Measurements from ENCODE around the gene KANK3. TPM values are rescaled to one million over a fixed set of nuclear protein-coding genes. Genes with fewer than 3 reads are reported as not detected.

The KANK3 gene
- polyA plus RNA-seq, 2 of the 4 experiments (the other 2 are of a cell fraction) = 1.0 to 1.5 TPM

DNA sequence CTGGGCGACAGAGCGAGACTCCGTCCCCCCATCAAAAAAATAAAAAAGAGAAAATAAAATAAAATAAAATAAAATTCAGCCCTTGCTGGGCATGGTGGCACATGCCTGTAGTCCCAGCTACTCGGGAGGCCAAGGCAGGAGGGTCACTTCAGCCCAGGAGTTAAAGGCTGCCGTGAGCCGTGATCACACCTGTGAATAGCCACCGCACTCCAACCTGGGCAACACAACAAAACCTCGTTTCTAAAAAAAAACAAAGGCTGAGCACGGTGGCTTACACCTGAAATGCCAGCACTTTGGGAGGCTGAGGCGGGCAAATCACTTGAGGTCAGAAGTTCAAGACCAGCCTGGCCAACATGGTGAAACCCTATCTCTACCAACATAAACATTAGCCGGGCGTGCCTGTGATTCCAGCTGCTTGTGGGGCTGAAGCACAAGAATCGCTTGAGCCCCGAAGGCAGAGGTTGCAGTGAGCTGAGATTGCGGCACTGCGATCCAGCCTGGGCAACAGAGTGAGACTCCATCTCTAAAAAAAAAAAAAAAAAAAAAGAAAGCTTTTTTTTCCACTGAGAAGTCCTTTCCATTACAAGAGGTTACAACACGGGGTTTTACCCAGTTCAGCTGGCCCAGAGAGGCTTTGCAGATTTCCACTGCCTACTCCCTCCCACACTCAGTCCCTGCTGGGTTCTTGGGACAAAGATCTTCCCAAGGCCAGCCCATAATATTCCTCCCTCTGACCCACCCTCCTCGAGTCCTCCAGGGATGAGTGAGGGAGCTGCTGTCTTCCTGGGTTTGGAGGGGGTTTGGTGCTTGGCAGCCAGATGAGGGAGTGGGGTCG is 27.3 kb upstream of the KANK3 start:
- Histone ChIP-seq H3K4me3 (no peak overlapping the region), H3K4me2 (no peak overlapping the region; the same call in 2 of the 3 replicates), H3K9me3 (no peaks in the 10 kb centered on the region), H3K27ac (peak overlapping the region in 1 of 2 experiments; percentile 39; a peak in 1 of 6 replicates), H3K4me1 (peaks cover 41% of the 10 kb centered on the region)
- FAIRE-seq (no peak), ATAC-seq (no peak; a peak in 1 of 6 replicates), DNase-seq (ENCODE audit: low read depth in 1 of 2, low spot score in 1 of 2) (no peak)
- ChIA-PET POLR2A (interaction anchor here (0.6 to 0.7 kb wide), 2 partner anchors 8 to 22 kb away, joined by 3 to 4 read pairs; no protein-coding TSS in a partner anchor), CTCF (interaction anchor here (0.6 to 1.2 kb wide), 2 partner anchors 16 kb away, joined by 3 to 4 read pairs; no protein-coding TSS in a partner anchor)
- TF ChIP-seq MAZ (IDR thresholded peaks at IDR 0.05; ENCODE audit: borderline replicate concordance, low read depth, low read length) (no peak), POLR2AphosphoS2 (conservative IDR thresholded peaks at IDR 0.05; ENCODE audit: low read length) (peak; percentile 67; the same call in 1 of the 2 replicates)
- 78% methylated on average over 19 of the region's 19 CpGs for WGBS (ENCODE audit: missing lambda C conversion rate)

DNA sequence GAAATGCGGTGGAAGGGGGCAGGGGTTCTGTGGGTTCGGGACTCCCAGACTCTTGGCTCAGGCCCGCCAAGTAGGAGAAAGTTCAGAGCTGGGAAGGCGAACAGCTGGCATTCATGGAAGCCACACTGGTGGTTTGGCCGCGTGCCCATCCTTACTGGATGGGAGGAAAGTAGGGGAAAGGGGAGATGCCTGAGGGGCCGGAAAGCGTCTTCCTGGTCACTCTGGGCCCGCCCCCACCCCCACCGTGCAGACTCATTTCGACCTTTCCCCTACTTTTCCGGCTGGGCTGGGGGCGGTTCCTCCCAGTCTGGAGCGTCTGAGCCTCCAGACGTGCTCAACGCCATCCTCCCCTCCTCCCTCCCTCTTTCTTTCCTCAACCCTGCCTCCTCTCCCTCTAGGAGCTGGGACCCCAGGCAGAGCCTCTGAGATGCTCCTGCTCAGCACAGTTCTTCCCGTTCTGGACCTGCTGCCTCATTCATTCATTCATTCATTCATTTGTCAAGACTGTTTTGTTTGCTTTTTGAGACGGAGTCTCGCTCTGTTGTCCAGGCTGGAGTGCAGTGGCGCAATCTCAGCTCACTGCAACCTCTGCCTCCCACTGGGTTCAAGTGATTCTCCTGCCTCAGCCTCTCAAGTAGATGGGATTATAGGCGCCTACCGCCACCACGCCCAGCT is 24.4 kb upstream of the KANK3 start:
- Histone ChIP-seq H3K27ac (peak overlapping the region; percentile 51 to 79; a peak in 5 of 6 replicates), H3K4me2 (peak overlapping the region; percentile 85), H3K4me3 (peak overlapping the region; percentile 25; the same call in 1 of the 3 replicates), H3K9me3 (no peaks in the 10 kb centered on the region), H3K4me1 (peaks cover 43% of the 10 kb centered on the region)
- POLR2A ChIA-PET = interaction anchor here (0.6 to 0.7 kb wide), 3 partner anchors 9 to 1753 kb away, joined by 5 read pairs; partner anchors contain the start of gene RAB11B
- CTCF ChIA-PET = interaction anchor here (0.6 to 2.4 kb wide), 5 partner anchors 10 to 31 kb away, joined by 3 to 17 read pairs (median 3); no protein-coding TSS in a partner anchor
- DNase-seq (ENCODE audit: low read depth in 1 of 2, low spot score in 1 of 2) (peak in 1 of 2 experiments; percentile 79), ATAC-seq (peak in 1 of 2 experiments; percentile 18; a peak in 3 of 6 replicates), FAIRE-seq (no peak)
- WGBS (ENCODE audit: missing lambda C conversion rate) = 26% methylated on average over 20 of the region's 23 CpGs
- TF ChIP-seq, protein P1, sequence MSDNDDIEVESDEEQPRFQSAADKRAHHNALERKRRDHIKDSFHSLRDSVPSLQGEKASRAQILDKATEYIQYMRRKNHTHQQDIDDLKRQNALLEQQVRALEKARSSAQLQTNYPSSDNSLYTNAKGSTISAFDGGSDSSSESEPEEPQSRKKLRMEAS (IDR thresholded peaks at IDR 0.05) = 0 out of 2 replicates have a peak, but pooled peaks have one; percentile 38
- TF ChIP-seq, protein P2, sequence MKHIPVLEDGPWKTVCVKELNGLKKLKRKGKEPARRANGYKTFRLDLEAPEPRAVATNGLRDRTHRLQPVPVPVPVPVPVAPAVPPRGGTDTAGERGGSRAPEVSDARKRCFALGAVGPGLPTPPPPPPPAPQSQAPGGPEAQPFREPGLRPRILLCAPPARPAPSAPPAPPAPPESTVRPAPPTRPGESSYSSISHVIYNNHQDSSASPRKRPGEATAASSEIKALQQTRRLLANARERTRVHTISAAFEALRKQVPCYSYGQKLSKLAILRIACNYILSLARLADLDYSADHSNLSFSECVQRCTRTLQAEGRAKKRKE (CRISPR knock-in tag; IDR thresholded peaks at IDR 0.05; ENCODE audit: low read depth) = 0 out of 2 replicates have a peak, but pooled peaks have one; percentile 26
- TF ChIP-seq EHMT2 (IDR thresholded peaks at IDR 0.05; ENCODE audit: low read depth) (no peak), HOXB13 (CRISPR knock-in tag; IDR thresholded peaks at IDR 0.05; ENCODE audit: low read depth) (no peak), GATA3 (IDR thresholded peaks at IDR 0.05; ENCODE audit: borderline replicate concordance) (peak; percentile 45; the same call in 1 of the 2 replicates), JUN (IDR thresholded peaks at IDR 0.05) (0 out of 5 replicates have a peak, but pooled peaks of 1 of the 2 experiments have one; percentile 35), CEBPB (IDR thresholded peaks at IDR 0.05) (peak in 1 of 2 experiments; percentile 75; a peak in 2 of 4 replicates)
- TF ChIP-seq, protein P3, sequence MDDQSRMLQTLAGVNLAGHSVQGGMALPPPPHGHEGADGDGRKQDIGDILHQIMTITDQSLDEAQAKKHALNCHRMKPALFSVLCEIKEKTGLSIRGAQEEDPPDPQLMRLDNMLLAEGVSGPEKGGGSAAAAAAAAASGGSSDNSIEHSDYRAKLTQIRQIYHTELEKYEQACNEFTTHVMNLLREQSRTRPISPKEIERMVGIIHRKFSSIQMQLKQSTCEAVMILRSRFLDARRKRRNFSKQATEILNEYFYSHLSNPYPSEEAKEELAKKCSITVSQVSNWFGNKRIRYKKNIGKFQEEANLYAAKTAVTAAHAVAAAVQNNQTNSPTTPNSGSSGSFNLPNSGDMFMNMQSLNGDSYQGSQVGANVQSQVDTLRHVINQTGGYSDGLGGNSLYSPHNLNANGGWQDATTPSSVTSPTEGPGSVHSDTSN (IDR thresholded peaks at IDR 0.05) = peak; percentile 53; the same call in 1 of the 2 replicates

DNA sequence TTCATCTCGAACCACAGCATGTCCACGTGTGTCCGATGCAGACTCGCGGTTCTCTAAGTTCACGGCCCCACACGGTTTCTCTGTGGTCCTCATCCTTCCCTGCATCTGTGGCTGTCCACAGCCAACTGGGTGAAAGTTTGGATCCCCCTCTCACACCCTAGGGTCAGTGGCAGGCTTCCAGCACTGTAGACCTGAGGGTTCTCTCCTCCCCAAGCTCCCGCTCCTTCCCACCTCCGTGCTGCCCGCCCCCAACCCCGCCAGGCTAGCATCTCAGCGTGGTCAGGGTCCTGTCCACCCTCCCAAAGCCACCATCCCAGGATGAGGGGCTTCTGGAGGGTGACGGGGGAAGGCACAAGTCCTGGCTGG is 23.9 kb upstream of the KANK3 start:
- no peaks in the 10 kb centered on the region for H3K9me3 ChIP-seq
- CTCF ChIA-PET = interaction anchor here (0.8 to 6.2 kb wide), 2 partner anchors 10 to 13 kb away, joined by 3 to 50 read pairs; no protein-coding TSS in a partner anchor
- peak overlapping the region; percentile 51 to 79; a peak in 5 of 6 replicates for H3K27ac ChIP-seq
- FAIRE-seq = no peak
- 88% methylated on average over 8 of the region's 13 CpGs for WGBS (ENCODE audit: missing lambda C conversion rate)
- DNase-seq (ENCODE audit: low read depth in 1 of 2, low spot score in 1 of 2) = no peak
- peak overlapping the region; percentile 25; the same call in 1 of the 3 replicates for H3K4me3 ChIP-seq
- peak overlapping the region; percentile 85 for H3K4me2 ChIP-seq
- POLR2A ChIA-PET = no interaction called here
- no peak for ATAC-seq
- H3K4me1 ChIP-seq = peaks cover 47% of the 10 kb centered on the region
- TF ChIP-seq, protein P3 (IDR thresholded peaks at IDR 0.05) = no peak
- TF ChIP-seq TP53 (CRISPR knock-in tag; IDR thresholded peaks at IDR 0.05) (no peak), SREBF2 (IDR thresholded peaks at IDR 0.05) (no peak), BHLHE40 (IDR thresholded peaks at IDR 0.05; ENCODE audit: low read depth, low read length) (no peak), FOXS1 (CRISPR knock-in tag; IDR thresholded peaks at IDR 0.05) (no peak), FOSL2 (IDR thresholded peaks at IDR 0.05) (no peak), FOSL2 (CRISPR knock-in tag; IDR thresholded peaks at IDR 0.05) (no peak), POLR2A (IDR thresholded peaks at IDR 0.05; ENCODE audit: low read length) (no peak), PHF8 (IDR thresholded peaks at IDR 0.05; ENCODE audit: borderline replicate concordance, low read depth) (no peak), ZNF302 (CRISPR knock-in tag; IDR thresholded peaks at IDR 0.05) (no peak), SMC3 (IDR thresholded peaks at IDR 0.05) (no peak), KDM1A (IDR thresholded peaks at IDR 0.05; ENCODE audit: low read depth) (no peak), HDAC2 (IDR thresholded peaks at IDR 0.05) (no peak), CBX8 (IDR thresholded peaks at IDR 0.05) (no peak)
- TF ChIP-seq, protein P4, sequence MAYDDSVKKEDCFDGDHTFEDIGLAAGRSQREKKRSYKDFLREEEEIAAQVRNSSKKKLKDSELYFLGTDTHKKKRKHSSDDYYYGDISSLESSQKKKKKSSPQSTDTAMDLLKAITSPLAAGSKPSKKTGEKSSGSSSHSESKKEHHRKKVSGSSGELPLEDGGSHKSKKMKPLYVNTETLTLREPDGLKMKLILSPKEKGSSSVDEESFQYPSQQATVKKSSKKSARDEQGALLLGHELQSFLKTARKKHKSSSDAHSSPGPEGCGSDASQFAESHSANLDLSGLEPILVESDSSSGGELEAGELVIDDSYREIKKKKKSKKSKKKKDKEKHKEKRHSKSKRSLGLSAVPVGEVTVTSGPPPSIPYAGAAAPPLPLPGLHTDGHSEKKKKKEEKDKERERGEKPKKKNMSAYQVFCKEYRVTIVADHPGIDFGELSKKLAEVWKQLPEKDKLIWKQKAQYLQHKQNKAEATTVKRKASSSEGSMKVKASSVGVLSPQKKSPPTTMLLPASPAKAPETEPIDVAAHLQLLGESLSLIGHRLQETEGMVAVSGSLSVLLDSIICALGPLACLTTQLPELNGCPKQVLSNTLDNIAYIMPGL (CRISPR knock-in tag; IDR thresholded peaks at IDR 0.05; ENCODE audit: borderline replicate concordance) = no peak
- TF ChIP-seq, protein P5, sequence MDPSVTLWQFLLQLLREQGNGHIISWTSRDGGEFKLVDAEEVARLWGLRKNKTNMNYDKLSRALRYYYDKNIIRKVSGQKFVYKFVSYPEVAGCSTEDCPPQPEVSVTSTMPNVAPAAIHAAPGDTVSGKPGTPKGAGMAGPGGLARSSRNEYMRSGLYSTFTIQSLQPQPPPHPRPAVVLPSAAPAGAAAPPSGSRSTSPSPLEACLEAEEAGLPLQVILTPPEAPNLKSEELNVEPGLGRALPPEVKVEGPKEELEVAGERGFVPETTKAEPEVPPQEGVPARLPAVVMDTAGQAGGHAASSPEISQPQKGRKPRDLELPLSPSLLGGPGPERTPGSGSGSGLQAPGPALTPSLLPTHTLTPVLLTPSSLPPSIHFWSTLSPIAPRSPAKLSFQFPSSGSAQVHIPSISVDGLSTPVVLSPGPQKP (IDR thresholded peaks at IDR 0.05; ENCODE audit: low read depth, low read length) = no peak
